Stimulated activated CD4-positive, alpha-beta T cell treated with anti-CD3 and anti-CD28 coated beads, TNF-alpha, amount 100 ng/mL, for 48 hours (primary cell): ENCODE measurements around the gene CSF1R.

Experiments
- DNase-seq, 3 donors: peaks; one replicate each; pipeline ENCODE4 v3.0.0-alpha.2; 2020; ENCODE audit warnings: low read depth in 3 of 3

CSF1R gene

GRCh38 chr5:150120617-150121447 lies 34.5 kb upstream of the CSF1R start:
- no peak for DNase-seq

GRCh38 chr5:150120062-150120441 lies 33.7 kb upstream of the CSF1R start:
- no peak for DNase-seq

GRCh38 chr5:150119421-150120061 lies 33.2 kb upstream of the CSF1R start:
- no peak for DNase-seq

GRCh38 chr5:150118561-150119229 lies 32.3 kb upstream of the CSF1R start:
- DNase-seq = no peak

GRCh38 chr5:150117945-150118560 lies 31.7 kb upstream of the CSF1R start:
- DNase-seq = no peak

GRCh38 chr5:150116667-150117400 lies 30.5 kb upstream of the CSF1R start:
- no peak for DNase-seq

- no peak for DNase-seq
These were observed 28.5 kb upstream of the CSF1R start for GRCh38 chr5:150114773-150115408.

GRCh38 chr5:150114102-150114641 lies 27.8 kb upstream of the CSF1R start:
- DNase-seq = no peak

GRCh38 chr5:150113047-150113744 lies 26.8 kb upstream of the CSF1R start:
- DNase-seq = no peak

GRCh38 chr5:150112201-150113046 lies 26.1 kb upstream of the CSF1R start:
- DNase-seq = no peak

GRCh38 chr5:150111122-150111521 lies 24.8 kb upstream of the CSF1R start:
- DNase-seq = no peak

- DNase-seq = no peak
These were observed 23.6 kb upstream of the CSF1R start for GRCh38 chr5:150109921-150110320.

GRCh38 chr5:150108711-150109514 lies 22.6 kb upstream of the CSF1R start:
- DNase-seq = no peak

- no peak for DNase-seq
These were observed 21.6 kb upstream of the CSF1R start for GRCh38 chr5:150107909-150108447.

- DNase-seq = no peak
These were observed 20.5 kb upstream of the CSF1R start for GRCh38 chr5:150106674-150107426.

GRCh38 chr5:150105928-150106615 lies 19.7 kb upstream of the CSF1R start:
- no peak for DNase-seq

GRCh38 chr5:150104550-150104870 lies 18.2 kb upstream of the CSF1R start:
- no peak for DNase-seq
